8988T (cell line): Measurements from ENCODE around the gene MISP.
A peak's percentile ranks its signal among the peaks of the same experiment; 100 is the strongest.

Experiments
- DNase-seq: peaks from one replicate; pipeline ENCODE4 v3.0.0; 2011

Gene MISP

GRCh38 chr19:811506-812048 lies 60.7 kb downstream of the MISP start:
- peak; percentile 75 for DNase-seq

DNA sequence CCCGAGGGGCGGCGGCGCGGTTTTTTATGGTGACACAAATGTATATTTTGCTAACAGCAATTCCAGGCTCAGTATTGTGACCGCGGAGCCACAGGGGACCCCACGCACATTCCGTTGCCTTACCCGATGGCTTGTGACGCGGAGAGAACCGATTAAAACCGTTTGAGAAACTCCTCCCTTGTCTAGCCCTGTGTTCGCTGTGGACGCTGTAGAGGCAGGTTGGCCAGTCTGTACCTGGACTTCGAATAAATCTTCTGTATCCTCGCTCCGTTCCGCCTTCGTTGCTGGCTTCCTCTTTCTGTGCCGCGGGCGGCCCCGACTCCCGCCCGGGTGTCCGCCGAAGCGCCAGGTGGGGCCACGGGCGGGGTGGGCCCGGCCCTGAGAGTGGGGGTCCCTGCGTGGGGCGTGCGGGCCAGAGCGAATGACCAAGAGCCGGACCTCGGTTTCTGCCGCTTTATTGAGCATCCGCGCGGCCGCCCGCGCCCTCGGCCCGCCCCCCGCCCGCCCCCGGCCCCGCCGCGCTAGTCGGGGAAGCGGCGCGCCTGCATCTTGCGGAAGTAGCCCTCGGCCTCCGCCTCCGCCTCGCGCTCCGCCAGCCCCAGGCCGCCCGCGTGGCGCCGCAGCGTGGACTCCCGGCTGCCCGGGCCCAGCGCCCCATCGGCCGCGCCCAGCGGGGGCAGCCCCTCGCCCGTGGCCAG lies 61.3 kb downstream of the MISP start:
- DNase-seq = peak; percentile 63

DNA sequence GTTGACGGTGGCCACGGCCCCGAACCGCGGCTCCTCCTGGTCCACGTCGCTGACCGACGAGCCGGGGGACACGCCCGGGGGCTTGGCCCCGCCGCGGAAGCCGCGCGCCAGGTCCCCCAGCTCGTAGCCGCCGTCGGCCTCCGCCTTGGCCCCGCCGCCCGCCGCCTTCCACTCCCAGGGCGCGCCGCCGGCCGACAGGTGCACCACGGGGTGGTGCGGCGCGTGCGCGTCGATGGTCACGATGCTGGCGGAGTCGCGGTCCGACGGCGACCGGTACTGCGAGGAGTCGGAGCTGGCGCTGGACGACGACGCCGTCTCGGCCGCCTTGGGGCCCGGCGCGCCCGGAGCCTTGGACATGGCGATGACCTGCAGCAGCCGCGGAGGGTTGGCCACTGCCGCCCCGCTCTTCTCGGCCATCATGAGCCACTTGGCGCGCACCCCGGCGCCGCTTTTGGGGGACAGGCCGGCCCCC lies 61.9 kb downstream of the MISP start:
- DNase-seq = peak; percentile 48

- DNase-seq = peak; percentile 37
Observed at GRCh38 chr19:813219-814151, 62.6 kb downstream of the MISP start.
